Central memory CD8-positive, alpha-beta T cell (primary cell): ENCODE measurements around the gene SIPA1L3.

Source experiments
- ATAC-seq: fragments of 150-1000 bp; cut with Tn5 transposase; replicated peaks from 2 replicates; pipeline ENCODE4 v1.10.0; 2022; ENCODE audit warnings: mild to moderate bottlenecking, moderate FRiP score, moderate number of reproducible peaks; ENCODE audit not compliant: poor library complexity, severe bottlenecking; ENCODE audit errors: extremely low read depth
- DNase-seq, 2 donors: peaks; one replicate each; pipeline ENCODE4 v3.0.0; 2021; ENCODE audit warnings: low spot score in 2 of 2
- H3K27ac Mint-ChIP-seq: one replicate; pipeline ENCODE4 v1.8.0; 2022; ENCODE audit warnings: low read depth, mild to moderate bottlenecking, moderate library complexity, mixed read lengths
- H3K27me3 Mint-ChIP-seq: one replicate; pipeline ENCODE4 v1.8.0; 2022; ENCODE audit warnings: mixed read lengths
- H3K36me3 Mint-ChIP-seq: one replicate; pipeline ENCODE4 v1.8.0; 2022; ENCODE audit warnings: mild to moderate bottlenecking, moderate library complexity, mixed read lengths; ENCODE audit not compliant: insufficient read depth
- H3K4me1 Mint-ChIP-seq: one replicate; pipeline ENCODE4 v1.8.0; 2022; ENCODE audit warnings: mixed read lengths
- H3K4me3 Mint-ChIP-seq: one replicate; pipeline ENCODE4 v1.8.0; 2022; ENCODE audit warnings: mild to moderate bottlenecking, moderate library complexity, mixed read lengths
- H3K9me3 Mint-ChIP-seq: one replicate; pipeline ENCODE4 v1.8.0; 2022; ENCODE audit warnings: mixed read lengths

SIPA1L3 gene

DNA sequence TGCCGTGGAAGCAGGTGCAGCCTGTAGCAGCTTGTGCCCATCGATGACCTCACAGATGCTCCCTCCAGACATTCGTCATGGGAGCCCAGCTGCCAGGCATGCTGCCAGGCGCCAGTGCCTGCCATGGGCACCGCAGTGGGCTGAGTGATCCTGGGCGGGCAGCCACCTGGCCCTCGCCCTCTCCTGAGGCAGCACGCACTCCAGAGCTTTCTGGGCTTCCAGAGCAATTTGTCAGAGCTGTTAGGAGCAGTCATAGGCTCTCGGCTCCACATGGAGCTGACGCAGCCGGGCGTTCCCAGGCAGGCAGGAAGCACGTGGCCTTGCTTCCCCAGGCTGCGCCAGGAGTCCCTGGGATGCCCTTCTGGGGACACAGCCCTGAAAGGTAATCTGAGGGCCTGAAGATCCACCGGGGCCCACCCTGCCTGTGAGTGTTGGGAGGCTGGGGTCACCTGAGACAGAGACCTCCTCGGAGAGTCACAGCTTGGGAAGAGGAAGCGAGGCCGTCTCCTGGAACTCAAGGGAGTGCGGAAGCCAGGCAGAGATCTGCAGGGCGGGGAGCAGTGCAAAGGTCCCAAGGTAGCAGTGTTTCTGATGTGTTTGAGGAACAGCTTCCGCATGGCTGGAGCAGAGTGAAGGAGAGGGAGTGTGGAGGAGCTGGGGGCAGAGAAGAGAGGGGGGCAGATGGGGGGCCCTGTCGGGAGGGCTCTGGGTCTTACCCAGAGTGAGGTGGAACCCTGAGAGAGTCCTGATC lies 266.5 kb downstream of the SIPA1L3 start:
- Mint-ChIP-seq H3K4me3 (no peak overlapping the region), H3K4me1 (no peaks in the 10 kb centered on the region), H3K27ac (peak overlapping the region; percentile 64), H3K36me3 (peaks cover 6% of the 10 kb centered on the region), H3K27me3 (no peaks in the 10 kb centered on the region), H3K9me3 (no peaks in the 10 kb centered on the region)
- ATAC-seq (no peak), DNase-seq (no peak)

- Mint-ChIP-seq H3K4me1 (no peaks in the 10 kb centered on the region), H3K27ac (no peak overlapping the region), H3K27me3 (no peaks in the 10 kb centered on the region), H3K9me3 (peaks cover 11% of the 10 kb centered on the region), H3K4me3 (no peak overlapping the region), H3K36me3 (peaks cover 6% of the 10 kb centered on the region)
- ATAC-seq (no peak), DNase-seq (no peak)
Measured at GRCh38 chr19:38175422-38175821, 268.4 kb downstream of the SIPA1L3 start.

DNA sequence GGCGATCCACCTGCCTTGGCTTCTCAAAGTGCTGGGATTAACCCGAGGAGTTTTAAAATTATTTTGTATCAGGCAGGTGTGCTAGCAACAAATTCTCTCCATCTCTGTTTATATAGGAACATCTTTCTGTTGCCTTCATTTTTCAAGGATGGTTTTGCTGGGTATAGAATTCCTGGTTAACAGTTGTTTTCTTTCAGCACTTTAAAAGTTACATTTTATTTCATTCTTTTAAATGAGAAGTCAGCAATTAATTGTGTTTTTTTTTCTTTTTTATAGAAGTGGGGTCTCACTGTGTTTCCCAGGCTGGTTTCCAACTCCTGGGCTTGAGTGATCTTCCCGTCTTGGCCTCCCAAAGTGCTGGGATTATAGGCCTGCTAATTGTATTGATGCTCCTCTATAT lies 273.1 kb downstream of the SIPA1L3 start:
- Mint-ChIP-seq H3K36me3 (peaks cover 4% of the 10 kb centered on the region), H3K4me3 (no peak overlapping the region), H3K27ac (no peak overlapping the region), H3K9me3 (peaks cover 15% of the 10 kb centered on the region), H3K27me3 (no peaks in the 10 kb centered on the region), H3K4me1 (no peaks in the 10 kb centered on the region)
- DNase-seq (no peak), ATAC-seq (no peak)

DNA sequence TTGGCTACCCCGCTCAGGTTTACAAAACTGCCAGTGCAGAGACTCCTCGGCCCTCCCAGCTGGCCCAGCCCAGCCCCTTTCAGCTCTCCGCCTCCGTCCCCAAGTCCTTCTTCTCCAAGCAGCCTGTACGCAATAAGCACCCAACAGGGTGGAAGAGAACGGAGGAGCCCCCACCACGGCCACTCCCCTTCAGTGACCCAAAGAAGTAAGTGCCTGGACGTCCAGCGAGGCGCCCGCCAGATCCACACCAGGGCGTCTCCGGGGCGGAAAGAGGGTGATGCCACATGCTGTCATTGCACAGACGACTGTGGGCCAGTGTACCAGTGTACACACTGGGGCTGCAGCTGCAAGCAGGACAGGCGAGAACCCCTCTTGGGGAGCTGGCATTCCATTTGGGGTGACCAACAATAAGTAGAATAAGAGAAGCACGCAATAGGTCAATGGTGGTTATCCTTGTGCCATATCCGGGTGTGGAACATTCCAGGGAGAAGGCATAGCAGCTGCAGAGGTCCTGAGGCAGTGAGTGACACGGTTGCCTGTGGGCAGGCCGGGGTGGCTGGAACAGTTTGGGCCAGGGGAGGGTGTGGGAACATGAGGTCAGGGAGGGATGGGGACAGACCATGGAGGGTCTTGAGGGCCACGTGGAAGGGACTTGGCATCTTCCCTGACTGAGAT lies 275.7 kb downstream of the SIPA1L3 start:
- Mint-ChIP-seq H3K4me1 (no peaks in the 10 kb centered on the region), H3K27ac (no peak overlapping the region), H3K27me3 (no peaks in the 10 kb centered on the region), H3K9me3 (peaks cover 15% of the 10 kb centered on the region), H3K36me3 (peaks cover 6% of the 10 kb centered on the region), H3K4me3 (no peak overlapping the region)
- ATAC-seq, result no peak
- no peak for DNase-seq

GRCh38 chr19:38183251-38183897 lies 276.4 kb downstream of the SIPA1L3 start:
- ATAC-seq, result no peak
- H3K27ac Mint-ChIP-seq, result no peak overlapping the region
- peaks cover 6% of the 10 kb centered on the region for H3K36me3 Mint-ChIP-seq
- peaks cover 15% of the 10 kb centered on the region for H3K9me3 Mint-ChIP-seq
- H3K4me1 Mint-ChIP-seq, result no peaks in the 10 kb centered on the region
- no peaks in the 10 kb centered on the region for H3K27me3 Mint-ChIP-seq
- no peak overlapping the region for H3K4me3 Mint-ChIP-seq
- DNase-seq, result no peak

DNA sequence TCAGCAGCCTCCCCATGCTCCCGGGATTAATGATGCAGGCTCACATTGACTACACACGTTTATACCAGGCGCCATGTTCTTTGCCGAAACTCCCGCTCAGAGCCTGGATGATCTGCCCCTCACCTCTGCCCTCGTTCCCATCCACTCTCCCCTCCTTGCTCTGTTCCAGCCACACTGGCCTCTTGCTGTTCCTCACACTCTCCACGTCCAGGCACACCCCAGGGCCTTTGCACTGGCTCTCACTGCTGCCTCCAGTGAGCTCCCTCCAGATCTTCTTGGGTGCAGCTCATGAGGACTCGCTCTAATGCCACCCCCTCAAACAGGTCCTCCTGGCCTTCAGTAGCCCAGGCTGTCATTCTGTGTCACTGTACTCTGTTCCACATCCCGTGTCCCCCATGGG lies 277.8 kb downstream of the SIPA1L3 start:
- ATAC-seq, result no peak
- Mint-ChIP-seq H3K9me3 (peaks cover 4% of the 10 kb centered on the region), H3K27ac (peak overlapping the region; percentile 36)

DNA sequence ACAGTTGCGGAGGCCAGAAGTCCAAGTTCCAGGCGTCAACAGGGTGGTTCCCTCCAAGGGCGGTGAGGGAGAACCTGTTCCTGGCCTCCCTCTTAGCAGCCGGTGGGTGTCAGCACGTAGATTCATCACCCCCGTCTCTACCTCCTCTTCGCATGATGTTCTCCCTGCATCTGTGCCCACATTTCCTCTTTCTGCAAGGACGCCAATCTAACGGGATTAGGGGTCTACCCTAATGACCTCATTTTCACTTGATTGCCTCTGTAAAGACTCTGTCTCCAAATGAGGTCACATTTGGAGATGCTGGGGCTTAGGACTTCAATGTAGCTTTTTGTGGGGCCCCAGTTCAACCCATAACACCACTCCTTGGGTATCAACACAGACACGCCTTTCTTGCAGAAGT lies 278.6 kb downstream of the SIPA1L3 start:
- H3K27ac Mint-ChIP-seq, result no peak overlapping the region
- no peak for ATAC-seq

More for the DNA sequence above, 277.8 kb downstream of the SIPA1L3 start:
- peaks cover 6% of the 10 kb centered on the region for H3K36me3 Mint-ChIP-seq
- H3K27me3 Mint-ChIP-seq, result no peaks in the 10 kb centered on the region
- H3K4me3 Mint-ChIP-seq, result no peak overlapping the region
- DNase-seq, result no peak
- no peaks in the 10 kb centered on the region for H3K4me1 Mint-ChIP-seq

DNA sequence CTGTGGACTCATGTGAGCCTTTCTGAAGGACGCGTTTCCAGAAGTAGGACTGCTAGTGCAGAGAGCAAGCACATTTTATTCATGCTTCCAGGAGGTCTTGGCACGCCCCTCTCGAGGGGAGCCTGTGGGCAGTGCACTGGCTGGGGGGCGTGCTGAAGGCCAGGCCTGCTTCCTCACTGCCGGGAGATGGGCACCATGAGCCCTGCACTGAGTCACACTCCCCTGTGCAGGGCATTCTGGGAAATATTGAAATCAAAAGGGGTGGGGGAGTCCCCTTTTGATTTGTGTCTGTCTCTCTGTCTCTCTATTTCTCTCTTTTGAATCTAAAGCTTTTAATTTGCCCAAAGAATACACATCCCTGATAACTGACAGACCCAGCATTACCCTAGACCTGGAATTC lies 283.1 kb downstream of the SIPA1L3 start:
- DNase-seq, result no peak
- Mint-ChIP-seq H3K4me3 (no peak overlapping the region), H3K4me1 (no peaks in the 10 kb centered on the region), H3K27ac (no peak overlapping the region), H3K36me3 (peaks cover 3% of the 10 kb centered on the region), H3K27me3 (no peaks in the 10 kb centered on the region), H3K9me3 (no peaks in the 10 kb centered on the region)
- ATAC-seq, result no peak

More for the DNA sequence above, 278.6 kb downstream of the SIPA1L3 start:
- Mint-ChIP-seq H3K36me3 (peaks cover 5% of the 10 kb centered on the region), H3K4me1 (no peaks in the 10 kb centered on the region), H3K27me3 (no peaks in the 10 kb centered on the region), H3K9me3 (peaks cover 4% of the 10 kb centered on the region), H3K4me3 (no peak overlapping the region)
- no peak for DNase-seq

DNA sequence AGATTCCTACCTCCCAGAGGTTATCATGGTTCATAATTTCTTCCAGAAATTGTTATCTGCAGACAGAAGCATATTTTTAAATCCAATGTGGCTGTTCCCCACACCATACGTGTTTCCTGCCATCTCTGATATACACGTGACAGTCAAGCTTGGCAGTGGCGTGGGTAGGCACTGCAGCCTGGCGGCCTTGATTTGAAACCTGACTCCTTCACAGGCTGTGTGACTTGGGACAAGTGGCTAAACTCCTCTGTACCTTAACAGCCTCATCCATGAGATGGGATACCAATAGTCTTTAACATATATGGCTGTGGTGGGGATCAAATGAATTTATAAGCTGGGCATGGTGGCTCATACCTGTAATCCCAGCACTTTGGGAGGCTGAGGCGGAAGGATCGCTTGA lies 283.8 kb downstream of the SIPA1L3 start:
- Mint-ChIP-seq H3K27me3 (no peaks in the 10 kb centered on the region), H3K4me3 (no peak overlapping the region), H3K9me3 (no peaks in the 10 kb centered on the region), H3K4me1 (no peaks in the 10 kb centered on the region), H3K27ac (no peak overlapping the region), H3K36me3 (peaks cover 2% of the 10 kb centered on the region)
- DNase-seq (no peak), ATAC-seq (no peak)

GRCh38 chr19:38191747-38192146 lies 284.7 kb downstream of the SIPA1L3 start:
- ATAC-seq (no peak), DNase-seq (no peak)
- H3K4me1 Mint-ChIP-seq, result no peaks in the 10 kb centered on the region
- H3K36me3 Mint-ChIP-seq, result peaks cover 3% of the 10 kb centered on the region
- H3K27ac Mint-ChIP-seq, result no peak overlapping the region
- no peaks in the 10 kb centered on the region for H3K9me3 Mint-ChIP-seq
- no peaks in the 10 kb centered on the region for H3K27me3 Mint-ChIP-seq
- H3K4me3 Mint-ChIP-seq, result no peak overlapping the region

GRCh38 chr19:38193445-38193844 lies 286.4 kb downstream of the SIPA1L3 start:
- Mint-ChIP-seq H3K4me3 (no peak overlapping the region), H3K36me3 (peaks cover 3% of the 10 kb centered on the region), H3K4me1 (no peaks in the 10 kb centered on the region), H3K27me3 (no peaks in the 10 kb centered on the region), H3K27ac (no peak overlapping the region), H3K9me3 (no peaks in the 10 kb centered on the region)
- ATAC-seq, result no peak
- DNase-seq, result no peak

GRCh38 chr19:38194061-38194701 lies 287.2 kb downstream of the SIPA1L3 start:
- H3K4me1 Mint-ChIP-seq, result no peaks in the 10 kb centered on the region
- DNase-seq (no peak), ATAC-seq (no peak)
- H3K27ac Mint-ChIP-seq, result no peak overlapping the region
- H3K4me3 Mint-ChIP-seq, result no peak overlapping the region
- H3K27me3 Mint-ChIP-seq, result no peaks in the 10 kb centered on the region
- no peaks in the 10 kb centered on the region for H3K9me3 Mint-ChIP-seq
- peaks cover 4% of the 10 kb centered on the region for H3K36me3 Mint-ChIP-seq
